Keratinocyte (primary cell): ENCODE measurements around the gene SPATA31C1. TPM values are rescaled to one million over a fixed set of nuclear protein-coding genes. Genes with fewer than 3 reads are reported as not detected.
A peak's percentile ranks its signal among the peaks of the same experiment; 100 is the strongest.

Experiments used
- DNase-seq: peaks from one replicate; pipeline ENCODE4 v3.0.0-alpha.2; 2011; ENCODE audit warnings: low read depth, missing footprints, low spot score
- FAIRE-seq: peaks from 2 replicates; lab custom pipeline; 2011; peaks lifted over from hg19 to GRCh38; lab: Jason Lieb, UNC
- H2AFZ ChIP-seq: 2 replicates; pipeline ENCODE4 v1.6.0; 2012; ENCODE audit warnings: low read length, control low read depth, inconsistent platforms; ENCODE audit not compliant: control insufficient read depth
- H3K27ac ChIP-seq: 2 replicates; pipeline ENCODE4 v1.5.1; 2011; ENCODE audit warnings: low read length; ENCODE audit not compliant: control insufficient read depth, insufficient read depth
- H3K27me3 ChIP-seq: 3 replicates; pipeline ENCODE4 v1.6.0; 2011; ENCODE audit warnings: low read length; ENCODE audit not compliant: control insufficient read depth, insufficient read depth; ENCODE audit errors: extremely low read depth
- H3K36me3 ChIP-seq, 2 experiments: 2 replicates in 1 of 2; 3 replicates in 1 of 2; pipeline ENCODE4 v1.5.1; 2011; ENCODE audit warnings: low read length in 2 of 2, mild to moderate bottlenecking in 1 of 2; ENCODE audit not compliant: control insufficient read depth in 2 of 2, insufficient read depth in 2 of 2; ENCODE audit errors: extremely low read depth in 1 of 2
- H3K4me1 ChIP-seq: 3 replicates; pipeline ENCODE4 v1.5.1; 2011; ENCODE audit warnings: low read length; ENCODE audit not compliant: control insufficient read depth, insufficient read depth; ENCODE audit errors: extremely low read depth
- H3K4me2 ChIP-seq: 3 replicates; pipeline ENCODE4 v1.6.0; 2011; ENCODE audit warnings: low read depth, low read length; ENCODE audit not compliant: control insufficient read depth, insufficient read depth; ENCODE audit errors: extremely low read depth
- H3K4me3 ChIP-seq, 3 experiments: fragments of 200-600 bp in 1 of 3; sonication (generic) in 1 of 3; 2 replicates in 2 of 3; 3 replicates in 1 of 3; pipeline ENCODE4 v1.5.1; 2011 to 2016; ENCODE audit warnings: low read length in 3 of 3, mild to moderate bottlenecking in 3 of 3, control low read depth in 2 of 3, inconsistent platforms in 1 of 3, low read depth in 1 of 3, mixed read lengths in 1 of 3, mixed run types in 1 of 3, moderate library complexity in 1 of 3; ENCODE audit not compliant: control insufficient read depth in 2 of 3, insufficient read depth in 2 of 3; ENCODE audit errors: extremely low read depth in 1 of 3
- H3K79me2 ChIP-seq: 2 replicates; pipeline ENCODE4 v1.6.0; 2012; ENCODE audit warnings: low read length; ENCODE audit not compliant: control insufficient read depth, insufficient read depth
- H3K9ac ChIP-seq: 3 replicates; pipeline ENCODE4 v1.6.0; 2011; ENCODE audit warnings: low read length; ENCODE audit not compliant: control insufficient read depth, insufficient read depth; ENCODE audit errors: extremely low read depth
- H3K9me1 ChIP-seq: 3 replicates; pipeline ENCODE4 v1.6.0; 2011; ENCODE audit warnings: low read length; ENCODE audit not compliant: control insufficient read depth, insufficient read depth; ENCODE audit errors: extremely low read depth
- H3K9me3 ChIP-seq: 2 replicates; pipeline ENCODE4 v1.5.1; 2012; ENCODE audit warnings: low read depth, low read length; ENCODE audit not compliant: control insufficient read depth
- H4K20me1 ChIP-seq: 3 replicates; pipeline ENCODE4 v1.6.0; 2011; ENCODE audit warnings: low read length; ENCODE audit not compliant: control insufficient read depth, insufficient read depth; ENCODE audit errors: extremely low read depth
- EZH2 ChIP-seq: IDR thresholded peaks from one replicate; pipeline ENCODE4 v1.6.1; 2012; ENCODE audit warnings: inconsistent platforms, mild to moderate bottlenecking, low read length, moderate library complexity
- dilution Hi-C: fragments of 300-500 bp; cut with MboI; formaldehyde crosslinking; loops from one replicate; pipeline ENCODE4 v1.7.0; 2020; ENCODE audit warnings: low sequenced_read_pairs; ENCODE audit not compliant: extremely low pct_ligation_motif_present
- polyA plus RNA-seq, 5 experiments: library from polyadenylated mRNA; depleted of rRNA in 3 of 5; stranded (reverse) in 3 of 5; stranded (forward) in 1 of 5; unstranded in 1 of 5; fragments of >200 nt; gene quantifications; 1 replicate in 1 of 5; 2 replicates in 3 of 5; 3 replicates in 1 of 5; pipeline versions ENCODE4 v1.2.1 to v1.2.3, GENCODE V29; 2011 to 2012; ENCODE audit warnings: missing spikeins in 2 of 5, low read depth in 1 of 5, low replicate concordance in 1 of 5
- TF ChIP-seq, protein P1 (sequence below), 3 experiments: IDR thresholded peaks in 1 of 3; conservative IDR thresholded peaks in 1 of 3; optimal IDR thresholded peaks in 1 of 3; 2 replicates in 2 of 3; 3 replicates in 1 of 3; pipeline versions ENCODE3 to v1.5.1; 2011; ENCODE audit warnings: low read length in 3 of 3, mild to moderate bottlenecking in 3 of 3, moderate library complexity in 2 of 3, control low read depth in 1 of 3, inconsistent platforms in 1 of 3; ENCODE audit not compliant: insufficient read depth in 2 of 3; ENCODE audit errors: extremely low read depth in 1 of 3

SPATA31C1 gene
- polyA plus RNA-seq, 1 donor (not counting 4 experiments of a cell fraction or from before 2014, with no cell fraction given) = not detected

DNA sequence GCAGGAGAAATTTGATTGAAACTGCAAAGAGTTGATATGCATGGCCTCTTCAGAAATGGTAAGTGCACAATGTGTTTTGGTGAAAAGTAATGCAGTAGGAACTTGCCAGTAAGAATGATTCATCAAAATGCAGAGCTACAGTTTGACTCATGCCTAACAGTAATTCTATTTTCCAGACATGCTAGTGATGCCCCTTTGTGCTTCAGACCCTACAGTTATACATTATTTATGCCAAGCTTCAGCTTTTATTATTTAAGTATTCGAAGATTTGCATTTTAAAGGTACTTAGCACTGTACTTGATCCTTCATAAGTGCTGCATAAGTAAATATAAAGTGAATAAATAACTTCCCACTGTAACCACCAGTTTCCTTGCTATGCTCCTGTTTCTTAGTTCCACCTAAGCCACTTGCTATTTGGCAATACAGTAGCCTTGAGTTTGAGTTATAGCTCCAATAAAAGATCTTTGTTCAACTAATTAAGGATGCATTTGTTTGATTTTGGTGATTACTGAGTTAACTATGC is 38.7 kb upstream of the SPATA31C1 start:
- no peaks in the 10 kb centered on the region for H3K9me3 ChIP-seq
- no peak overlapping the region for H3K4me2 ChIP-seq
- no peaks in the 10 kb centered on the region for H3K9me1 ChIP-seq
- H3K27me3 ChIP-seq = no peaks in the 10 kb centered on the region
- no peaks in the 10 kb centered on the region for H4K20me1 ChIP-seq
- H2AFZ ChIP-seq = no peak overlapping the region
- no peaks in the 10 kb centered on the region for H3K36me3 ChIP-seq
- dilution Hi-C loops = no loop called here
- DNase-seq = no peak
- no peaks in the 10 kb centered on the region for H3K4me1 ChIP-seq
- H3K79me2 ChIP-seq = no peaks in the 10 kb centered on the region
- TF ChIP-seq, protein P1, sequence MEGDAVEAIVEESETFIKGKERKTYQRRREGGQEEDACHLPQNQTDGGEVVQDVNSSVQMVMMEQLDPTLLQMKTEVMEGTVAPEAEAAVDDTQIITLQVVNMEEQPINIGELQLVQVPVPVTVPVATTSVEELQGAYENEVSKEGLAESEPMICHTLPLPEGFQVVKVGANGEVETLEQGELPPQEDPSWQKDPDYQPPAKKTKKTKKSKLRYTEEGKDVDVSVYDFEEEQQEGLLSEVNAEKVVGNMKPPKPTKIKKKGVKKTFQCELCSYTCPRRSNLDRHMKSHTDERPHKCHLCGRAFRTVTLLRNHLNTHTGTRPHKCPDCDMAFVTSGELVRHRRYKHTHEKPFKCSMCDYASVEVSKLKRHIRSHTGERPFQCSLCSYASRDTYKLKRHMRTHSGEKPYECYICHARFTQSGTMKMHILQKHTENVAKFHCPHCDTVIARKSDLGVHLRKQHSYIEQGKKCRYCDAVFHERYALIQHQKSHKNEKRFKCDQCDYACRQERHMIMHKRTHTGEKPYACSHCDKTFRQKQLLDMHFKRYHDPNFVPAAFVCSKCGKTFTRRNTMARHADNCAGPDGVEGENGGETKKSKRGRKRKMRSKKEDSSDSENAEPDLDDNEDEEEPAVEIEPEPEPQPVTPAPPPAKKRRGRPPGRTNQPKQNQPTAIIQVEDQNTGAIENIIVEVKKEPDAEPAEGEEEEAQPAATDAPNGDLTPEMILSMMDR (optimal IDR thresholded peaks at IDR 0.05 in 1 of 3, IDR thresholded peaks at IDR 0.05 in 1 of 3, conservative IDR thresholded peaks at IDR 0.05 in 1 of 3; ENCODE audit: extremely low read depth in 1 of 3, insufficient read depth in 2 of 3, low read length in 3 of 3) = no peak
- no peak for TF ChIP-seq EZH2
- no peak overlapping the region for H3K9ac ChIP-seq
- peak; percentile 59 for FAIRE-seq
- no peak overlapping the region for H3K27ac ChIP-seq
- H3K4me3 ChIP-seq = no peak overlapping the region

DNA sequence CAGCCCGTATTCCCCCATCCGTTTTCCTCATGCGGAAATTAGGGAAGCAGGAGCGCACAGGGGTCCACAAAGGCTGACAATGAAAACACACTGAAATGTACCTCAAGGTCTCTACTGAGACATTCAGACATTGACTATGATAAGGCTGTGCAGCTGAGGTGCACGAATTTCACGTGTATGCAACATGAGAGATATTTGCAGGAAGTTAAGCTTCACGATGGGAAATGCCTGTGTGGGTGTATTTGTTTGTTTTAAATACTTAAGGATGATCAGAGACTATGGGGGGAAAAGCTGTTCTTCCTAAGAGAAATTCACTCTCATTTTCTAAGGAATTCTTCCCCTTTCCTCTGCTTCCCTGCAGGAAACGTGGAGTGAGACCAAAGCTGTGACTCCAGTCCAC is 37.6 kb upstream of the SPATA31C1 start:
- Histone ChIP-seq H3K79me2 (no peaks in the 10 kb centered on the region), H3K4me2 (no peak overlapping the region), H3K4me1 (no peaks in the 10 kb centered on the region), H3K9ac (no peak overlapping the region), H3K9me1 (no peaks in the 10 kb centered on the region), H3K36me3 (no peaks in the 10 kb centered on the region), H3K9me3 (no peaks in the 10 kb centered on the region), H2AFZ (no peak overlapping the region), H3K27ac (no peak overlapping the region), H3K27me3 (no peaks in the 10 kb centered on the region), H3K4me3 (no peak overlapping the region), H4K20me1 (no peaks in the 10 kb centered on the region)
- FAIRE-seq (no peak), DNase-seq (no peak)
- dilution Hi-C loops = no loop called here
- TF ChIP-seq, protein P1 (optimal IDR thresholded peaks at IDR 0.05 in 1 of 3, IDR thresholded peaks at IDR 0.05 in 1 of 3, conservative IDR thresholded peaks at IDR 0.05 in 1 of 3; ENCODE audit: extremely low read depth in 1 of 3, insufficient read depth in 2 of 3, low read length in 3 of 3) = no peak
- no peak for TF ChIP-seq EZH2
